Inflammatory macrophage (primary cell): Measurements from ENCODE around the gene MEPCE.
"Not testable (repeated sequence)": the region's sequence is repeated elsewhere in the genome, so short reads cannot be mapped to it uniquely, and the experiment has no call there.

Source experiments
- DNase-seq, 2 donors: peaks; one replicate each; pipeline ENCODE4 v3.0.0-alpha.2; 2020 to 2022
- total RNA-seq, 18 experiments: gene quantifications; one replicate each; lab custom pipeline; 2026; ENCODE audit warnings: mixed read lengths in 6 of 18, inconsistent platforms in 2 of 18; lab: John Stamatoyannopoulos, UW

MEPCE gene
- total RNA-seq, result 1.7 to 11.4 (median 4.6) reads per million in 18 experiments

GRCh38 chr7:100429637-100430492, at the start of gene MEPCE:
Gene MEPCE, plus strand, starts transcription at chr7:100429831. Its CDS starts 188 bp downstream, at chr7:100430019.
- DNase-seq, result peak; percentile 92 to 93

GRCh38 chr7:100380196-100380595, 49.4 kb upstream of the MEPCE start:
- peak; percentile 70 to 83 for DNase-seq

- DNase-seq, result not testable (repeated sequence)
Observed at GRCh38 chr7:100381531-100382233, 47.9 kb upstream of the MEPCE start.

GRCh38 chr7:100382234-100382853, 47.3 kb upstream of the MEPCE start:
- DNase-seq, result not testable (repeated sequence)

GRCh38 chr7:100384628-100385294, 44.9 kb upstream of the MEPCE start:
- DNase-seq, result peak; percentile 71

- DNase-seq, result no peak
Observed at GRCh38 chr7:100386940-100387339, 42.7 kb upstream of the MEPCE start.

GRCh38 chr7:100387695-100388094, 41.9 kb upstream of the MEPCE start:
- no peak for DNase-seq

- no peak for DNase-seq
Observed at GRCh38 chr7:100389437-100390088, 40.1 kb upstream of the MEPCE start.

- no peak for DNase-seq
Observed at GRCh38 chr7:100390286-100391009, 39.2 kb upstream of the MEPCE start.

- DNase-seq, result no peak
Observed at GRCh38 chr7:100393233-100393905, 36.3 kb upstream of the MEPCE start.

GRCh38 chr7:100394077-100394476, 35.6 kb upstream of the MEPCE start:
- DNase-seq, result no peak

- peak; percentile 73 to 89 for DNase-seq
Observed at GRCh38 chr7:100396421-100396982, 33.1 kb upstream of the MEPCE start.

GRCh38 chr7:100397315-100398081, 32.1 kb upstream of the MEPCE start:
- no peak for DNase-seq

- DNase-seq, result no peak
Observed at GRCh38 chr7:100398239-100398638, 31.4 kb upstream of the MEPCE start.

GRCh38 chr7:100400041-100400440, 29.6 kb upstream of the MEPCE start:
- DNase-seq, result no peak

GRCh38 chr7:100400656-100401055, 29.0 kb upstream of the MEPCE start:
- DNase-seq, result no peak

GRCh38 chr7:100401811-100402210, 27.8 kb upstream of the MEPCE start:
- no peak for DNase-seq

GRCh38 chr7:100402241-100402640, 27.4 kb upstream of the MEPCE start:
- DNase-seq, result no peak

GRCh38 chr7:100406767-100407166, 22.9 kb upstream of the MEPCE start:
- no peak for DNase-seq
